NB4 (cell line): ENCODE data around the gene PACSIN3.

ENCODE experiments used
- MYC ChIP-seq: IDR thresholded peaks from 2 replicates; pipeline ENCODE4 v1.6.1; 2011; ENCODE audit warnings: low read depth, low read length
- POLR2A ChIP-seq: IDR thresholded peaks from 2 replicates; pipeline ENCODE4 v1.6.1; 2011; ENCODE audit warnings: mild to moderate bottlenecking; ENCODE audit not compliant: insufficient read length; ENCODE audit errors: extremely low read depth
- TF ChIP-seq, protein P1 (sequence below): IDR thresholded peaks from one replicate; pipeline ENCODE4 v1.5.1; 2012; ENCODE audit warnings: low read depth, low read length
- TF ChIP-seq, protein P2 (sequence below): IDR thresholded peaks from 2 replicates; pipeline ENCODE4 v1.6.1; 2011; ENCODE audit warnings: low read depth, low read length

- TF ChIP-seq POLR2A (no peak), MYC (no peak)
- TF ChIP-seq, protein P1, sequence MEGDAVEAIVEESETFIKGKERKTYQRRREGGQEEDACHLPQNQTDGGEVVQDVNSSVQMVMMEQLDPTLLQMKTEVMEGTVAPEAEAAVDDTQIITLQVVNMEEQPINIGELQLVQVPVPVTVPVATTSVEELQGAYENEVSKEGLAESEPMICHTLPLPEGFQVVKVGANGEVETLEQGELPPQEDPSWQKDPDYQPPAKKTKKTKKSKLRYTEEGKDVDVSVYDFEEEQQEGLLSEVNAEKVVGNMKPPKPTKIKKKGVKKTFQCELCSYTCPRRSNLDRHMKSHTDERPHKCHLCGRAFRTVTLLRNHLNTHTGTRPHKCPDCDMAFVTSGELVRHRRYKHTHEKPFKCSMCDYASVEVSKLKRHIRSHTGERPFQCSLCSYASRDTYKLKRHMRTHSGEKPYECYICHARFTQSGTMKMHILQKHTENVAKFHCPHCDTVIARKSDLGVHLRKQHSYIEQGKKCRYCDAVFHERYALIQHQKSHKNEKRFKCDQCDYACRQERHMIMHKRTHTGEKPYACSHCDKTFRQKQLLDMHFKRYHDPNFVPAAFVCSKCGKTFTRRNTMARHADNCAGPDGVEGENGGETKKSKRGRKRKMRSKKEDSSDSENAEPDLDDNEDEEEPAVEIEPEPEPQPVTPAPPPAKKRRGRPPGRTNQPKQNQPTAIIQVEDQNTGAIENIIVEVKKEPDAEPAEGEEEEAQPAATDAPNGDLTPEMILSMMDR: no peak
- TF ChIP-seq, protein P2, sequence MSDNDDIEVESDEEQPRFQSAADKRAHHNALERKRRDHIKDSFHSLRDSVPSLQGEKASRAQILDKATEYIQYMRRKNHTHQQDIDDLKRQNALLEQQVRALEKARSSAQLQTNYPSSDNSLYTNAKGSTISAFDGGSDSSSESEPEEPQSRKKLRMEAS: no peak
These were observed 53.7 kb downstream of the PACSIN3 start for GRCh38 chr11:47132490-47132889.
